H9 (cell line): ENCODE results near the gene AACS. TPM values are rescaled to one million over a fixed set of nuclear protein-coding genes. Genes with fewer than 3 reads are reported as not detected.
A peak's percentile ranks its signal among the peaks of the same experiment; 100 is the strongest.

ENCODE experiments used
- DNase-seq: peaks from one replicate; pipeline ENCODE4 v3.0.0-alpha.2; 2017
- H2AFZ ChIP-seq: one replicate; pipeline ENCODE4 v1.6.1; 2013; ENCODE audit warnings: mild to moderate bottlenecking, low read length, control low read depth, moderate library complexity
- H2AK5ac ChIP-seq: 2 replicates; pipeline ENCODE4 v1.6.1; 2013; ENCODE audit warnings: low read length, control low read depth, mixed read lengths; ENCODE audit not compliant: insufficient read length
- H2BK120ac ChIP-seq: one replicate; pipeline ENCODE4 v1.6.1; 2013; ENCODE audit warnings: low read depth, mild to moderate bottlenecking, low read length, control low read depth, inconsistent platforms; ENCODE audit not compliant: poor library complexity, severe bottlenecking
- H2BK12ac ChIP-seq: 2 replicates; pipeline ENCODE4 v1.6.1; 2013; ENCODE audit warnings: low read length, control low read depth, mixed read lengths, low read depth; ENCODE audit not compliant: insufficient read length
- H2BK15ac ChIP-seq: 2 replicates; pipeline ENCODE4 v1.6.1; 2013; ENCODE audit warnings: low read depth, low read length, control low read depth
- H2BK20ac ChIP-seq: one replicate; pipeline ENCODE4 v1.6.1; 2013; ENCODE audit warnings: low read depth, mild to moderate bottlenecking, low read length, control low read depth, inconsistent platforms; ENCODE audit not compliant: poor library complexity, severe bottlenecking
- H2BK5ac ChIP-seq: 2 replicates; pipeline ENCODE4 v1.6.1; 2013; ENCODE audit warnings: low read length, control low read depth, mixed read lengths; ENCODE audit not compliant: insufficient read length
- H3K14ac ChIP-seq: 2 replicates; pipeline ENCODE4 v1.6.1; 2013; ENCODE audit warnings: low read length, control low read depth; ENCODE audit not compliant: insufficient read depth
- H3K18ac ChIP-seq: 2 replicates; pipeline ENCODE4 v1.6.1; 2013; ENCODE audit warnings: low read depth, mild to moderate bottlenecking, mixed read lengths, low read length, control low read depth; ENCODE audit not compliant: insufficient read length
- H3K23ac ChIP-seq: 2 replicates; pipeline ENCODE4 v1.6.1; 2013; ENCODE audit warnings: low read length, control low read depth, mixed read lengths, low read depth; ENCODE audit not compliant: insufficient read length
- H3K23me2 ChIP-seq: 2 replicates; pipeline ENCODE4 v1.6.1; 2013; ENCODE audit warnings: low read depth, mild to moderate bottlenecking, mixed read lengths, low read length, control low read depth; ENCODE audit not compliant: insufficient read length, poor library complexity, severe bottlenecking
- H3K27ac ChIP-seq: 2 replicates; pipeline ENCODE4 v1.5.1; 2013; ENCODE audit warnings: low read length, control low read depth, mixed read lengths, low read depth; ENCODE audit not compliant: insufficient read length
- H3K27me3 ChIP-seq: 2 replicates; pipeline ENCODE4 v1.6.1; 2013; ENCODE audit warnings: low read length, control low read depth, inconsistent platforms; ENCODE audit not compliant: insufficient read depth
- H3K4ac ChIP-seq: 2 replicates; pipeline ENCODE4 v1.6.1; 2013; ENCODE audit warnings: low read depth, mild to moderate bottlenecking, control low read depth, inconsistent platforms, low read length, moderate library complexity
- H3K4me1 ChIP-seq: 2 replicates; pipeline ENCODE4 v1.6.1; 2013; ENCODE audit warnings: low read length, control low read depth, inconsistent platforms; ENCODE audit not compliant: insufficient read depth
- H3K4me2 ChIP-seq: 2 replicates; pipeline ENCODE4 v1.6.1; 2013; ENCODE audit warnings: low read length, control low read depth, mixed read lengths; ENCODE audit not compliant: insufficient read length, insufficient read depth
- H3K56ac ChIP-seq: 2 replicates; pipeline ENCODE4 v1.6.1; 2013; ENCODE audit warnings: low read depth, mild to moderate bottlenecking, mixed read lengths, low read length, control low read depth; ENCODE audit not compliant: insufficient read length
- H3K79me1 ChIP-seq: 2 replicates; pipeline ENCODE4 v1.6.1; 2013; ENCODE audit warnings: low read depth, mild to moderate bottlenecking, moderate library complexity, low read length, control low read depth, inconsistent platforms; ENCODE audit not compliant: insufficient read depth, poor library complexity, severe bottlenecking
- H3K79me2 ChIP-seq: 2 replicates; pipeline ENCODE4 v1.6.1; 2013; ENCODE audit warnings: low read length, control low read depth, inconsistent platforms; ENCODE audit not compliant: insufficient read depth
- H3K9ac ChIP-seq: 2 replicates; pipeline ENCODE4 v1.6.1; 2013; ENCODE audit warnings: low read length, control low read depth, mixed read lengths; ENCODE audit not compliant: insufficient read length; ENCODE audit errors: extremely low read depth
- H3K9me3 ChIP-seq: one replicate; pipeline ENCODE4 v1.6.1; 2013; ENCODE audit warnings: low read depth, low read length, inconsistent platforms; ENCODE audit not compliant: control insufficient read depth
- H3T11ph ChIP-seq: one replicate; pipeline ENCODE4 v1.6.1; 2013; ENCODE audit warnings: mild to moderate bottlenecking, low read length, control low read depth, inconsistent platforms
- H4K20me1 ChIP-seq: one replicate; pipeline ENCODE4 v1.6.1; 2013; ENCODE audit not compliant: control insufficient read depth, insufficient read length, insufficient read depth
- H4K5ac ChIP-seq: 2 replicates; pipeline ENCODE4 v1.6.1; 2013; ENCODE audit warnings: low read depth, mild to moderate bottlenecking, mixed read lengths, low read length, control low read depth; ENCODE audit not compliant: insufficient read length
- H4K8ac ChIP-seq: replicated peaks from 2 replicates; pipeline ENCODE4 v1.6.1; 2013; ENCODE audit warnings: low read length, control low read depth, mixed read lengths, low read depth; ENCODE audit not compliant: insufficient read length
- H4K91ac ChIP-seq: 2 replicates; pipeline ENCODE4 v1.6.1; 2013; ENCODE audit warnings: low read depth, mild to moderate bottlenecking, moderate library complexity, mixed read lengths, low read length, control low read depth; ENCODE audit not compliant: insufficient read length
- H3K27ac Mint-ChIP-seq, 3 experiments: 2 replicates in 2 of 3; 3 replicates in 1 of 3; pipeline ENCODE4 v1.8.0; 2020 to 2021; ENCODE audit warnings: mixed read lengths in 3 of 3, mild to moderate bottlenecking in 1 of 3, moderate library complexity in 1 of 3
- H3K27me3 Mint-ChIP-seq: 2 replicates; pipeline ENCODE4 v1.8.0; 2021; ENCODE audit warnings: low read depth, mild to moderate bottlenecking, moderate library complexity, mixed read lengths
- H3K36me3 Mint-ChIP-seq, 3 experiments: 2 replicates in 2 of 3; 3 replicates in 1 of 3; pipeline ENCODE4 v1.8.0; 2020 to 2021; ENCODE audit warnings: low read depth in 3 of 3, mixed read lengths in 3 of 3; ENCODE audit not compliant: insufficient read depth in 1 of 3
- H3K4me1 Mint-ChIP-seq, 2 experiments: 2 replicates each; pipeline ENCODE4 v1.8.0; 2020; ENCODE audit warnings: mixed read lengths in 2 of 2
- H3K4me3 Mint-ChIP-seq, 2 experiments: 2 replicates in 1 of 2; 3 replicates in 1 of 2; pipeline ENCODE4 v1.8.0; 2020 to 2021; ENCODE audit warnings: mild to moderate bottlenecking in 2 of 2, mixed read lengths in 2 of 2, moderate library complexity in 1 of 2
- H3K9me3 Mint-ChIP-seq, 2 experiments: 2 replicates in 1 of 2; 3 replicates in 1 of 2; pipeline ENCODE4 v1.8.0; 2020; ENCODE audit warnings: mild to moderate bottlenecking in 2 of 2, mixed read lengths in 2 of 2, moderate library complexity in 1 of 2
- CTCF ChIP-seq: fragments of 200-600 bp; sonication (generic); conservative IDR thresholded peaks from 3 replicates; pipeline ENCODE4 v1.8.0; 2021; ENCODE audit warnings: antibody characterized with exemption, mild to moderate bottlenecking
- WGBS: extraction: QIAGEN DNeasy Blood & Tissue Kit; methylation state at CpG from one replicate; pipeline ENCODE4 v1.1.7; 2013; ENCODE audit warnings: missing lambda C conversion rate, low lambda C conversion rate, mixed read lengths; ENCODE audit not compliant: insufficient read length; ENCODE audit errors: extremely low coverage; 5-methylcytosine and 5-hydroxymethylcytosine counted together
- total RNA-seq: library from RNA; stranded (reverse); gene quantifications from 2 replicates; pipeline ENCODE4 v1.2.1, GENCODE V29; 2021

Gene AACS
- total RNA-seq, 1 experiment from 2014 or later = 35.0 TPM

DNA sequence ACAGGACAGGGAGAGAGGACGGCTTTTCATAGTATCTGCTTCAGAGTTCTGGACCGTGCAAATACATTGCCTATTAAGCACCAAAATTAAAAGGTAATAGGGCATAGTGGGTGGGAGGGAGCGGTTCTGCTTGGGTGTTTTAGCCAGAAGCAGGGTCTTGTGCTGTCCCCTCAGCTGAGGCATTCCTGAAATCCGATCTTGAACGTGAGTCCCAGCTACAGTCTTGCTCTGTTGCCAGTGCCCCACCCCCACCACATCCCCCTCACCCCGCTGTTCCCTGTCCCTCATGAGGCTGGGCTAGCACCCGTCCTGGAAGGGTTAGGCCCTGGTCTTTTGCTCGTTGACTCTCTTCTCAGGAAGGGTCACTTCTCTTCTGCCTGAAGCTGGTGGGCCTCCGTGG, 48.6 kb downstream of the AACS start:
- no peak for DNase-seq
- no peaks in the 10 kb centered on the region for H3K79me2 ChIP-seq
- no peak overlapping the region for H4K8ac ChIP-seq
- H3K4me1 ChIP-seq = no peaks in the 10 kb centered on the region
- no peaks in the 10 kb centered on the region for H3K27me3 ChIP-seq
- no peak overlapping the region for H2AFZ ChIP-seq
- H2BK15ac ChIP-seq = no peak overlapping the region
- H3K9ac ChIP-seq = no peak overlapping the region
- no peak overlapping the region for H2BK120ac ChIP-seq
- WGBS = no CpG with 5 or more reads among the region's 9 CpGs
- H3K23ac ChIP-seq = no peak overlapping the region
- H4K5ac ChIP-seq = no peak overlapping the region
- no peak overlapping the region for H3K18ac ChIP-seq
- H2AK5ac ChIP-seq = no peak overlapping the region
- Mint-ChIP-seq H3K27ac (peak overlapping the region; percentile 61 to 67 (median 62); a peak in 4 of 7 replicates), H3K9me3 (peaks cover 0 to 3% of the 10 kb centered on the region in 2 experiments; a peak in 1 of 5 replicates), H3K27me3 (no peaks in the 10 kb centered on the region; the same call in 1 of the 2 replicates), H3K4me1 (peaks cover 7% of the 10 kb centered on the region in 2 experiments), H3K36me3 (peaks cover 42 to 53% (median 52%) of the 10 kb centered on the region in 3 experiments), H3K4me3 (no peak overlapping the region)
- H4K91ac ChIP-seq = no peak overlapping the region
- H3K56ac ChIP-seq = no peak overlapping the region
- no peak for TF ChIP-seq CTCF
- H3K9me3 ChIP-seq = no peaks in the 10 kb centered on the region
- no peaks in the 10 kb centered on the region for H3K79me1 ChIP-seq
- H3K23me2 ChIP-seq = no peaks in the 10 kb centered on the region
- no peaks in the 10 kb centered on the region for H4K20me1 ChIP-seq
- H3K4me2 ChIP-seq = no peak overlapping the region
- H3K4ac ChIP-seq = no peak overlapping the region
- no peak overlapping the region for H3K14ac ChIP-seq
- H2BK5ac ChIP-seq = no peak overlapping the region
- H3T11ph ChIP-seq = no peak overlapping the region
- H3K27ac ChIP-seq = no peak overlapping the region
- no peak overlapping the region for H2BK12ac ChIP-seq
- no peak overlapping the region for H2BK20ac ChIP-seq
